GM18909 (cell line): Measurements from ENCODE around the gene TLCD3A.
"Not testable (repeated sequence)": the region's sequence is repeated elsewhere in the genome, so short reads cannot be mapped to it uniquely, and the experiment has no call there.

Experiments used
- ATAC-seq: cut with Tn5 transposase; IDR thresholded peaks from one replicate; pipeline ENCODE4 v1.9.1; 2021; ENCODE audit warnings: mild to moderate bottlenecking; ENCODE audit not compliant: unreplicated experiment, poor library complexity

Gene TLCD3A

GRCh38 chr17:784143-784542 is 51.7 kb downstream of the TLCD3A start:
- no peak for ATAC-seq

GRCh38 chr17:785901-786300 is 53.5 kb downstream of the TLCD3A start:
- not testable (repeated sequence) for ATAC-seq

- ATAC-seq = no peak
Observed at GRCh38 chr17:787641-788221, 55.3 kb downstream of the TLCD3A start.

- ATAC-seq = no peak
Observed at GRCh38 chr17:788551-788950, 56.2 kb downstream of the TLCD3A start.

GRCh38 chr17:789160-789840 is 56.9 kb downstream of the TLCD3A start:
- no peak for ATAC-seq

- not testable (repeated sequence) for ATAC-seq
Observed at GRCh38 chr17:789931-790873, 57.8 kb downstream of the TLCD3A start.

GRCh38 chr17:790874-791247 is 58.5 kb downstream of the TLCD3A start:
- ATAC-seq = not testable (repeated sequence)

- ATAC-seq = no peak
Observed at GRCh38 chr17:791829-792228, 59.4 kb downstream of the TLCD3A start.

- ATAC-seq = no peak
Observed at GRCh38 chr17:792277-792676, 59.9 kb downstream of the TLCD3A start.
